ENCODE measurements around the gene SF3A2.

The SF3A2 gene

GRCh38 chr19:2253106-2254063, 16.8 kb downstream of the SF3A2 start:
- DNase-seq (ENCODE audit: low read depth in 3 of 3) = no peak

GRCh38 chr19:2254064-2254872, 17.6 kb downstream of the SF3A2 start:
- DNase-seq (ENCODE audit: low read depth in 3 of 3) = no peak

GRCh38 chr19:2255112-2255845, 18.7 kb downstream of the SF3A2 start:
- DNase-seq (ENCODE audit: low read depth in 3 of 3) = no peak

GRCh38 chr19:2255982-2256685, 19.5 kb downstream of the SF3A2 start, which contains the start of gene JSRP1:
Gene JSRP1, minus strand, starts transcription at chr19:2256417. Its CDS starts 1,103 bp downstream, at chr19:2255314.
- DNase-seq (ENCODE audit: low read depth in 3 of 3) = no peak

- DNase-seq (ENCODE audit: low read depth in 3 of 3) = no peak
Observed at GRCh38 chr19:2259336-2259735, 22.7 kb downstream of the SF3A2 start.

- no peak for DNase-seq (ENCODE audit: low read depth in 3 of 3)
Observed at GRCh38 chr19:2260341-2260805, 23.7 kb downstream of the SF3A2 start.

- no peak for DNase-seq (ENCODE audit: low read depth in 3 of 3)
Observed at GRCh38 chr19:2261438-2262172, 25.0 kb downstream of the SF3A2 start.

GRCh38 chr19:2266183-2266993, 29.8 kb downstream of the SF3A2 start:
- DNase-seq (ENCODE audit: low read depth in 3 of 3) = no peak

- DNase-seq (ENCODE audit: low read depth in 3 of 3) = no peak
Observed at GRCh38 chr19:2268480-2268830, 31.8 kb downstream of the SF3A2 start.

- DNase-seq (ENCODE audit: low read depth in 3 of 3) = no peak
Observed at GRCh38 chr19:2268861-2269243, 32.2 kb downstream of the SF3A2 start.

GRCh38 chr19:2269244-2270156, 32.9 kb downstream of the SF3A2 start:
- peak; percentile 98 to 99 (median 98) for DNase-seq (ENCODE audit: low read depth in 3 of 3)

GRCh38 chr19:2270157-2270422, 33.5 kb downstream of the SF3A2 start:
- no peak for DNase-seq (ENCODE audit: low read depth in 3 of 3)

GRCh38 chr19:2270423-2271233, 34.0 kb downstream of the SF3A2 start:
- peak in 2 of 3 experiments; percentile 61 to 63 for DNase-seq (ENCODE audit: low read depth in 3 of 3)

- no peak for DNase-seq (ENCODE audit: low read depth in 3 of 3)
Observed at GRCh38 chr19:2271234-2272103, 34.8 kb downstream of the SF3A2 start.

GRCh38 chr19:2273356-2274184, 36.9 kb downstream of the SF3A2 start:
- peak in 2 of 3 experiments; percentile 52 to 62 for DNase-seq (ENCODE audit: low read depth in 3 of 3)

GRCh38 chr19:2274185-2274711, 37.6 kb downstream of the SF3A2 start:
- DNase-seq (ENCODE audit: low read depth in 3 of 3) = no peak
